BLaER1 (cell line): Measurements from ENCODE around the gene KLF3.
A peak's percentile ranks its signal among the peaks of the same experiment; 100 is the strongest.
"Not testable (repeated sequence)": the region's sequence is repeated elsewhere in the genome, so short reads cannot be mapped to it uniquely, and the experiment has no call there.

ENCODE experiments used
- H3K27ac ChIP-seq: shearing (Covaris generic); formaldehyde crosslinking; 2 replicates; pipeline ENCODE4 v1.8.1; 2022
- H3K27me3 ChIP-seq: shearing (Covaris generic); formaldehyde crosslinking; 2 replicates; pipeline ENCODE4 v1.8.1; 2022
- H3K36me3 ChIP-seq: shearing (Covaris generic); formaldehyde crosslinking; 2 replicates; pipeline ENCODE4 v1.8.1; 2022
- H3K4me1 ChIP-seq: shearing (Covaris generic); formaldehyde crosslinking; 2 replicates; pipeline ENCODE4 v1.8.1; 2022
- H3K4me2 ChIP-seq: shearing (Covaris generic); formaldehyde crosslinking; 2 replicates; pipeline ENCODE4 v1.8.1; 2022
- H3K4me3 ChIP-seq: shearing (Covaris generic); formaldehyde crosslinking; 2 replicates; pipeline ENCODE4 v1.8.1; 2022
- H3K9ac ChIP-seq: shearing (Covaris generic); formaldehyde crosslinking; 2 replicates; pipeline ENCODE4 v1.8.1; 2022
- H3K9me3 ChIP-seq: shearing (Covaris generic); formaldehyde crosslinking; 2 replicates; pipeline ENCODE4 v1.8.1; 2022
- H4K20me1 ChIP-seq: shearing (Covaris generic); formaldehyde crosslinking; 2 replicates; pipeline ENCODE4 v1.8.1; 2022
- Cebpa-rat ChIP-seq: shearing (Covaris generic); IDR thresholded peaks from 2 replicates; pipeline ENCODE4 v1.8.1; 2022

The KLF3 gene

GRCh38 chr4:38663801-38664705, at the start of gene KLF3:
Gene KLF3, plus strand, starts transcription at chr4:38664199. Its CDS starts 16,427 bp downstream, at chr4:38680626.
- peak within 1 kb of the TSS; percentile 74 for H3K4me3 ChIP-seq
- no peaks in the 10 kb centered on the region for H3K36me3 ChIP-seq
- H3K4me2 ChIP-seq: peak within 1 kb of the TSS; percentile 100
- H3K27me3 ChIP-seq: peaks cover 80% of the 10 kb centered on the region
- H3K9ac ChIP-seq: peak within 1 kb of the TSS; percentile 50; the same call in 1 of the 2 replicates
- H3K27ac ChIP-seq: no peak within 1 kb of the TSS
- no peak for TF ChIP-seq Cebpa-rat
- peaks cover 9% of the 10 kb centered on the region for H3K4me1 ChIP-seq
- H3K9me3 ChIP-seq: no peaks in the 10 kb centered on the region
- H4K20me1 ChIP-seq: peaks cover 47% of the 10 kb centered on the region

GRCh38 chr4:38614231-38614630, 49.8 kb upstream of the KLF3 start:
- H3K27ac ChIP-seq: no peak overlapping the region
- H3K9me3 ChIP-seq: no peaks in the 10 kb centered on the region
- H3K27me3 ChIP-seq: no peaks in the 10 kb centered on the region
- H3K4me1 ChIP-seq: peaks cover 4% of the 10 kb centered on the region; the same call in 1 of the 2 replicates
- H3K4me2 ChIP-seq: no peak overlapping the region
- no peak for TF ChIP-seq Cebpa-rat
- no peak overlapping the region for H3K4me3 ChIP-seq
- no peak overlapping the region for H3K9ac ChIP-seq
- no peaks in the 10 kb centered on the region for H3K36me3 ChIP-seq
- H4K20me1 ChIP-seq: no peaks in the 10 kb centered on the region

- H3K4me3 ChIP-seq: no peak overlapping the region
- no peaks in the 10 kb centered on the region for H4K20me1 ChIP-seq
- no peaks in the 10 kb centered on the region for H3K36me3 ChIP-seq
- H3K4me1 ChIP-seq: no peaks in the 10 kb centered on the region
- no peaks in the 10 kb centered on the region for H3K9me3 ChIP-seq
- H3K27me3 ChIP-seq: no peaks in the 10 kb centered on the region
- no peak overlapping the region for H3K27ac ChIP-seq
- H3K9ac ChIP-seq: no peak overlapping the region
- TF ChIP-seq Cebpa-rat: no peak
- no peak overlapping the region for H3K4me2 ChIP-seq
These were observed 48.2 kb upstream of the KLF3 start for GRCh38 chr4:38615847-38616246.

- Histone ChIP-seq H3K4me1 (no peaks in the 10 kb centered on the region), H3K27ac (no peak overlapping the region), H3K4me3 (no peak overlapping the region), H3K27me3 (no peaks in the 10 kb centered on the region), H3K36me3 (no peaks in the 10 kb centered on the region), H4K20me1 (no peaks in the 10 kb centered on the region), H3K9me3 (no peaks in the 10 kb centered on the region), H3K4me2 (no peak overlapping the region), H3K9ac (no peak overlapping the region)
- TF ChIP-seq Cebpa-rat: no peak
These were observed 45.5 kb upstream of the KLF3 start for GRCh38 chr4:38618505-38618904.

- Histone ChIP-seq H3K4me1 (no peaks in the 10 kb centered on the region), H3K36me3 (no peaks in the 10 kb centered on the region), H3K9me3 (no peaks in the 10 kb centered on the region), H3K4me3 (no peak overlapping the region), H3K4me2 (no peak overlapping the region), H4K20me1 (no peaks in the 10 kb centered on the region), H3K27ac (no peak overlapping the region), H3K27me3 (no peaks in the 10 kb centered on the region), H3K9ac (no peak overlapping the region)
- no peak for TF ChIP-seq Cebpa-rat
These were observed 44.7 kb upstream of the KLF3 start for GRCh38 chr4:38619316-38619715.

GRCh38 chr4:38620065-38620464, 43.9 kb upstream of the KLF3 start:
- no peaks in the 10 kb centered on the region for H4K20me1 ChIP-seq
- TF ChIP-seq Cebpa-rat: no peak
- no peak overlapping the region for H3K9ac ChIP-seq
- no peaks in the 10 kb centered on the region for H3K27me3 ChIP-seq
- H3K9me3 ChIP-seq: no peaks in the 10 kb centered on the region
- H3K36me3 ChIP-seq: no peaks in the 10 kb centered on the region
- no peak overlapping the region for H3K27ac ChIP-seq
- H3K4me2 ChIP-seq: no peak overlapping the region
- no peak overlapping the region for H3K4me3 ChIP-seq
- H3K4me1 ChIP-seq: no peaks in the 10 kb centered on the region

- Histone ChIP-seq H3K36me3 (no peaks in the 10 kb centered on the region), H4K20me1 (no peaks in the 10 kb centered on the region), H3K27me3 (no peaks in the 10 kb centered on the region), H3K4me2 (no peak overlapping the region), H3K9ac (no peak overlapping the region), H3K4me1 (no peaks in the 10 kb centered on the region), H3K27ac (no peak overlapping the region), H3K9me3 (no peaks in the 10 kb centered on the region), H3K4me3 (no peak overlapping the region)
- no peak for TF ChIP-seq Cebpa-rat
These were observed 43.4 kb upstream of the KLF3 start for GRCh38 chr4:38620527-38621027.

- Histone ChIP-seq H3K9ac (no peak overlapping the region), H3K36me3 (no peaks in the 10 kb centered on the region), H3K27me3 (no peaks in the 10 kb centered on the region), H3K4me2 (no peak overlapping the region), H3K27ac (no peak overlapping the region), H4K20me1 (no peaks in the 10 kb centered on the region), H3K4me1 (no peaks in the 10 kb centered on the region), H3K9me3 (no peaks in the 10 kb centered on the region), H3K4me3 (no peak overlapping the region)
- TF ChIP-seq Cebpa-rat: no peak
These were observed 42.8 kb upstream of the KLF3 start for GRCh38 chr4:38621028-38621684.

GRCh38 chr4:38621831-38622230, 42.2 kb upstream of the KLF3 start:
- H3K9me3 ChIP-seq: peaks cover 1% of the 10 kb centered on the region; the same call in 1 of the 2 replicates
- TF ChIP-seq Cebpa-rat: no peak
- H3K27ac ChIP-seq: no peak overlapping the region
- no peaks in the 10 kb centered on the region for H3K27me3 ChIP-seq
- H3K36me3 ChIP-seq: no peaks in the 10 kb centered on the region
- no peak overlapping the region for H3K4me3 ChIP-seq
- no peaks in the 10 kb centered on the region for H3K4me1 ChIP-seq
- H3K9ac ChIP-seq: no peak overlapping the region
- H3K4me2 ChIP-seq: no peak overlapping the region
- H4K20me1 ChIP-seq: no peaks in the 10 kb centered on the region

- H3K27me3 ChIP-seq, H3K4me3 ChIP-seq, H3K36me3 ChIP-seq, H3K27ac ChIP-seq, H3K4me2 ChIP-seq, H4K20me1 ChIP-seq, H3K9me3 ChIP-seq, H3K9ac ChIP-seq, H3K4me1 ChIP-seq: not testable (repeated sequence)
These were observed 41.7 kb upstream of the KLF3 start for GRCh38 chr4:38622340-38622739.
